Stimulated activated CD4-positive, alpha-beta T cell treated with anti-CD3 and anti-CD28 coated beads, Interleukin-2, amount 100 ng/mL, for 24 hours (primary cell): ENCODE measurements around the gene TMEM135.

Source experiments
- DNase-seq, 2 donors: peaks; one replicate each; pipeline ENCODE4 v3.0.0-alpha.2; 2020

TMEM135 gene

GRCh38 chr11:87317441-87317840, 279.7 kb downstream of the TMEM135 start:
- DNase-seq = no peak

- DNase-seq = no peak
Observed at GRCh38 chr11:87320123-87320522, 282.4 kb downstream of the TMEM135 start.

- DNase-seq = no peak
Observed at GRCh38 chr11:87322568-87322967, 284.8 kb downstream of the TMEM135 start.

- DNase-seq = no peak
Observed at GRCh38 chr11:87323899-87324298, 286.2 kb downstream of the TMEM135 start.

- no peak for DNase-seq
Observed at GRCh38 chr11:87324817-87325489, 287.2 kb downstream of the TMEM135 start.

- DNase-seq = no peak
Observed at GRCh38 chr11:87325490-87325872, 287.7 kb downstream of the TMEM135 start.

GRCh38 chr11:87326594-87326993, 288.9 kb downstream of the TMEM135 start:
- DNase-seq = no peak

- DNase-seq = no peak
Observed at GRCh38 chr11:87329172-87329571, 291.4 kb downstream of the TMEM135 start.

- no peak for DNase-seq
Observed at GRCh38 chr11:87330187-87330601, 292.5 kb downstream of the TMEM135 start.

GRCh38 chr11:87331273-87331672, 293.5 kb downstream of the TMEM135 start:
- DNase-seq = no peak

- DNase-seq = no peak
Observed at GRCh38 chr11:87338046-87338639, 300.4 kb downstream of the TMEM135 start.

- DNase-seq = no peak
Observed at GRCh38 chr11:87339416-87339815, 301.7 kb downstream of the TMEM135 start.

GRCh38 chr11:87347441-87347840, 309.7 kb downstream of the TMEM135 start:
- DNase-seq = no peak

- DNase-seq = no peak
Observed at GRCh38 chr11:87347854-87348253, 310.1 kb downstream of the TMEM135 start.

- no peak for DNase-seq
Observed at GRCh38 chr11:87351676-87352075, 313.9 kb downstream of the TMEM135 start.

- DNase-seq = peak; percentile 90 to 91
Observed at GRCh38 chr11:87352759-87353707, 315.3 kb downstream of the TMEM135 start.

GRCh38 chr11:87353771-87354345, 316.1 kb downstream of the TMEM135 start:
- DNase-seq = no peak

- DNase-seq = no peak
Observed at GRCh38 chr11:87355596-87355995, 317.9 kb downstream of the TMEM135 start.

- no peak for DNase-seq
Observed at GRCh38 chr11:87356428-87356827, 318.7 kb downstream of the TMEM135 start.

GRCh38 chr11:87358461-87358860, 320.7 kb downstream of the TMEM135 start:
- DNase-seq = no peak

GRCh38 chr11:87359401-87359800, 321.7 kb downstream of the TMEM135 start:
- no peak for DNase-seq

GRCh38 chr11:87361891-87362290, 324.2 kb downstream of the TMEM135 start:
- no peak for DNase-seq

- DNase-seq = no peak
Observed at GRCh38 chr11:87366346-87366745, 328.6 kb downstream of the TMEM135 start.
